Measurements from ENCODE around the gene ZBTB7B. TPM values are rescaled to one million over a fixed set of nuclear protein-coding genes. Genes with fewer than 3 reads are reported as not detected.

ZBTB7B gene
- total and polyA plus RNA-seq, 9 of the 15 experiments (the other 6 are each of a cell fraction or from before 2014, with no cell fraction given): 0.04 to 46.5 (median 15.2) TPM

DNA sequence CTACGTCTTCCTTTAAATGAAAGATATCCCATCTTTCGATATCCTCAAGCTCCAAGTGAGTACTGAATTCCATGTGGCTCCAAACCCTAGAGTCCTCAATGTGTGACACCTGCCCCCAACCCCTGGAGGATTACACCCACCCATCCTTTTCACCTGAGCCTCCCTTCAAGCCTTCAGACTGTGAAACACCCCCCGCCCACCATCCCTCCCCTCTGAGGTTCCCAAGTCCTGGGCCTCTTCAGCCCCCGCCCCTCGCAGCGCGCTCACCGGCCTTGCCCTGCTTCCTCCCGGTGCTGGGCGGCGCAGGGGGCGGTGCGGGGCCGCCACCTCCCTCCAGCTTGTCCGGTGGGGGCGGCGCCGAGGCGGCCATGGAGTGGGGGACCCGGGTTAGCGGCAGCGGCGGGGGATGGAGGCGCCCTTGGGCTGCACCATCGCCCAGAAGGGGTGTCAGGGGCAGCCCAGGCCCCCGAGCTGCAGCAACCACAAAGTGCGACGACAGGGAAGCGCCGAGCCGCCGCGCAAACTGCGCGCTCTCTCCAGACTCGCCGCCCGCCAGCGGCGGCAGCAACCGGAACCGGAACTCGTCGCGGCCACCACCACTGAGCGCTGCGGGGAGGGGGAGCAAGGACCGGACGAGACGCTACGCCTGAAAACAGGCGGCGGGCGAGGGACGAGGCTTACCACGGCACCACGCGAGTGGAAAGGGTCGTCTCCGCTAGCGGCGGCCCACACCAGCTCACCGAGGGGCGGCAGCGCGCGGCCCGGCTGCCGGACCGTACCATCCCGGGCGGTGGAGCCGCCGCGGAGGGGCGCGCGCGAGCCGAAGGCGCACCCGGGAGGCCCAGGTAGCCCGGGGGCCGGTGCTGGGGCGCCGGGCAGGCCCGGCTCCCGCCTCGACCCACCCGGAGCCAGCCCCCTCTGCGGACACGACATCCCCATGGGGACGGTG, 41.1 kb upstream of the ZBTB7B start, which contains the start of gene PYGO2 (continued):
- peak; percentile 43; the same call in 1 of the 2 replicates for TF ChIP-seq AFF4 (CRISPR knock-in tag; IDR thresholded peaks at IDR 0.05)
- no peak for TF ChIP-seq LEF1 (IDR thresholded peaks at IDR 0.05)
- TF ChIP-seq PHB2 (IDR thresholded peaks at IDR 0.05; ENCODE audit: low read depth): no peak
- TF ChIP-seq ZKSCAN3 (CRISPR knock-in tag; IDR thresholded peaks at IDR 0.05): no peak
- TF ChIP-seq NCOA2 (IDR thresholded peaks at IDR 0.05; ENCODE audit: partially characterized antibody in 2 of 2): no peak
- peak; percentile 24; the same call in 1 of the 2 replicates for TF ChIP-seq SPI1 (IDR thresholded peaks at IDR 0.05; ENCODE audit: borderline replicate concordance, low read depth, low read length)
- TF ChIP-seq E2F8 (IDR thresholded peaks at IDR 0.05; ENCODE audit: low read depth, partially characterized antibody): peak; percentile 60
- peak; percentile 6; the same call in 1 of the 2 replicates for TF ChIP-seq ZFP1 (CRISPR knock-in tag; IDR thresholded peaks at IDR 0.05)
- no peak for TF ChIP-seq CLOCK (CRISPR knock-in tag; IDR thresholded peaks at IDR 0.05; ENCODE audit: borderline replicate concordance)
- TF ChIP-seq GTF2A2 (tag; IDR thresholded peaks at IDR 0.05): no peak
- no peak for TF ChIP-seq CTCFL (IDR thresholded peaks at IDR 0.05; ENCODE audit: borderline replicate concordance, insufficient read depth, low read depth, low read length, poor library complexity, severe bottlenecking)
- TF ChIP-seq PRMT5 (CRISPR knock-in tag; IDR thresholded peaks at IDR 0.05): no peak
- TF ChIP-seq ZNF354B (CRISPR knock-in tag; IDR thresholded peaks at IDR 0.05): no peak

Measured in K562 (cell line).